A172 (cell line): Measurements from ENCODE around the gene ADM2. TPM values are rescaled to one million over a fixed set of nuclear protein-coding genes. Genes with fewer than 3 reads are reported as not detected.
"Not testable (repeated sequence)": the region's sequence is repeated elsewhere in the genome, so short reads cannot be mapped to it uniquely, and the experiment has no call there.

Experiments used
- DNase-seq: peaks from one replicate; pipeline ENCODE4 v3.0.0-alpha.2; 2015; ENCODE audit warnings: low spot score
- total RNA-seq: library from RNA; depleted of rRNA; stranded (reverse); fragments of >200 nt; shearing (Covaris generic); gene quantifications from 2 replicates; pipeline ENCODE4 v1.2.3, GENCODE V29; 2014

ADM2 gene
- total RNA-seq, 1 experiment from 2014 or later: not detected

GRCh38 chr22:50506611-50507420 lies 25.5 kb downstream of the ADM2 start:
- DNase-seq: no peak

GRCh38 chr22:50507421-50507990 lies 26.2 kb downstream of the ADM2 start, which contains the start of gene LMF2:
Gene LMF2 (minus strand): TSS chr22:50507702. CDS start chr22:50507675, 27 bp downstream.
- DNase-seq: peak; percentile 46

- peak; percentile 74 for DNase-seq
These were observed 26.9 kb downstream of the ADM2 start, which contains the start of gene NCAPH2 for GRCh38 chr22:50507991-50508884. Gene NCAPH2 (plus strand): TSS chr22:50508224. CDS start chr22:50508338, 114 bp downstream.

GRCh38 chr22:50508897-50509296 lies 27.6 kb downstream of the ADM2 start:
- DNase-seq: no peak

- no peak for DNase-seq
These were observed 31.8 kb downstream of the ADM2 start for GRCh38 chr22:50513175-50513574.

GRCh38 chr22:50516068-50516467 lies 34.7 kb downstream of the ADM2 start:
- no peak for DNase-seq

- DNase-seq: no peak
These were observed 35.5 kb downstream of the ADM2 start for GRCh38 chr22:50516891-50517290.

GRCh38 chr22:50517495-50518260 lies 36.3 kb downstream of the ADM2 start:
- DNase-seq: no peak

GRCh38 chr22:50518606-50519005 lies 37.3 kb downstream of the ADM2 start:
- DNase-seq: no peak

GRCh38 chr22:50519151-50519550 lies 37.8 kb downstream of the ADM2 start:
- DNase-seq: no peak

GRCh38 chr22:50520184-50520583 lies 38.8 kb downstream of the ADM2 start:
- not testable (repeated sequence) for DNase-seq

- DNase-seq: no peak
These were observed 39.6 kb downstream of the ADM2 start for GRCh38 chr22:50520826-50521453.

- no peak for DNase-seq
These were observed 40.4 kb downstream of the ADM2 start for GRCh38 chr22:50521710-50522109.

- DNase-seq: no peak
These were observed 41.0 kb downstream of the ADM2 start for GRCh38 chr22:50522208-50522805.

GRCh38 chr22:50522806-50523438 lies 41.6 kb downstream of the ADM2 start:
- no peak for DNase-seq

- DNase-seq: no peak
These were observed 42.1 kb downstream of the ADM2 start for GRCh38 chr22:50523458-50523805.

- DNase-seq: no peak
These were observed 42.7 kb downstream of the ADM2 start for GRCh38 chr22:50523806-50524675.

- no peak for DNase-seq
These were observed 43.3 kb downstream of the ADM2 start for GRCh38 chr22:50524676-50525103.
